Lung microvascular endothelial cell (primary cell): ENCODE results near the gene MRPL48. TPM values are rescaled to one million over a fixed set of nuclear protein-coding genes. Genes with fewer than 3 reads are reported as not detected.
"Not testable (repeated sequence)": the region's sequence is repeated elsewhere in the genome, so short reads cannot be mapped to it uniquely, and the experiment has no call there.

ENCODE experiments used
- DNase-seq, 2 donors: peaks; one replicate each; pipeline versions ENCODE4 v3.0.0 to v3.0.0-alpha.2; 2010; ENCODE audit warnings: low read depth in 2 of 2
- total RNA-seq: library from RNA; depleted of rRNA; stranded (reverse); fragments of >200 nt; gene quantifications from 2 replicates; pipeline ENCODE4 v1.2.1, GENCODE V29; 2014

Gene MRPL48
- total RNA-seq, 1 donor from 2014 or later = 26.0 TPM

- peak; percentile 98 to 99 for DNase-seq
Measured at GRCh38 chr11:73779084-73779902, 8.4 kb upstream of the MRPL48 start.

- no peak for DNase-seq
Measured at GRCh38 chr11:73781303-73781702, 6.4 kb upstream of the MRPL48 start.

- DNase-seq = no peak
Measured at GRCh38 chr11:73783483-73784020, 4.1 kb upstream of the MRPL48 start.

GRCh38 chr11:73784080-73784634 is 3.5 kb upstream of the MRPL48 start:
- no peak for DNase-seq

- no peak for DNase-seq
Measured at GRCh38 chr11:73784734-73785133, 2.9 kb upstream of the MRPL48 start.

GRCh38 chr11:73785467-73785866 is 2.2 kb upstream of the MRPL48 start:
- not testable (repeated sequence) for DNase-seq

- no peak for DNase-seq
Measured at GRCh38 chr11:73787051-73787642, 527 bp upstream of the MRPL48 start.

GRCh38 chr11:73789279-73789670 is 1.6 kb downstream of the MRPL48 start:
- no peak for DNase-seq

GRCh38 chr11:73792584-73792983 is 4.9 kb downstream of the MRPL48 start:
- no peak for DNase-seq

- no peak for DNase-seq
Measured at GRCh38 chr11:73795925-73796632, 8.4 kb downstream of the MRPL48 start.

- DNase-seq = no peak
Measured at GRCh38 chr11:73797457-73797856, 9.8 kb downstream of the MRPL48 start.

GRCh38 chr11:73800276-73800806 is 12.7 kb downstream of the MRPL48 start:
- no peak for DNase-seq

GRCh38 chr11:73801136-73801535 is 13.5 kb downstream of the MRPL48 start:
- no peak for DNase-seq

GRCh38 chr11:73804712-73805111 is 17.0 kb downstream of the MRPL48 start:
- no peak for DNase-seq

- DNase-seq = no peak
Measured at GRCh38 chr11:73808052-73808451, 20.4 kb downstream of the MRPL48 start.

GRCh38 chr11:73810637-73811036 is 23.0 kb downstream of the MRPL48 start:
- no peak for DNase-seq

GRCh38 chr11:73812234-73812633 is 24.6 kb downstream of the MRPL48 start:
- DNase-seq = no peak

GRCh38 chr11:73814812-73815211 is 27.1 kb downstream of the MRPL48 start:
- DNase-seq = no peak

- DNase-seq = peak in 1 of 2 donors; percentile 46
Measured at GRCh38 chr11:73818846-73819245, 31.2 kb downstream of the MRPL48 start.

- DNase-seq = no peak
Measured at GRCh38 chr11:73830261-73830660, 42.6 kb downstream of the MRPL48 start.

GRCh38 chr11:73833067-73833466 is 45.4 kb downstream of the MRPL48 start:
- no peak for DNase-seq
